Left renal cortex interstitium (tissue), 4 donors: ENCODE results near the gene COLGALT1. TPM values are rescaled to one million over a fixed set of nuclear protein-coding genes. Genes with fewer than 3 reads are reported as not detected.
"Not testable (repeated sequence)": the region's sequence is repeated elsewhere in the genome, so short reads cannot be mapped to it uniquely, and the experiment has no call there.

Experiments
- DNase-seq, 4 donors: peaks; one replicate each; pipeline ENCODE4 v3.0.0-alpha.2; 2013; ENCODE audit warnings: low read depth in 4 of 4, low spot score in 2 of 4, missing footprints in 1 of 4
- polyA plus RNA-seq, 4 donors: library from polyadenylated mRNA; unstranded; fragments of 120-200 nt; gene quantifications; one replicate each; pipeline ENCODE4 v1.2.1, GENCODE V29; 2013; ENCODE audit not compliant: insufficient read length in 4 of 4

Gene COLGALT1
- polyA plus RNA-seq: 10 to 100 TPM; 44.7 to 64.4 (median 52.7) TPM

GRCh38 chr19:17555480-17555928 is at the start of gene COLGALT1:
COLGALT1 (plus strand) TSS chr19:17555649; CDS start chr19:17555714, 65 bp downstream.
- DNase-seq: peak; percentile 69 to 95 (median 88)

GRCh38 chr19:17506745-17507144 is 48.7 kb upstream of the COLGALT1 start:
- no peak for DNase-seq

GRCh38 chr19:17508558-17508933 is 46.9 kb upstream of the COLGALT1 start:
- DNase-seq: not testable (repeated sequence)

GRCh38 chr19:17510220-17510993 is 45.0 kb upstream of the COLGALT1 start:
- no peak for DNase-seq

- DNase-seq: peak; percentile 56 to 76 (median 72)
Observed at GRCh38 chr19:17511724-17512573, 43.5 kb upstream of the COLGALT1 start.

- no peak for DNase-seq
Observed at GRCh38 chr19:17512574-17512939, 42.9 kb upstream of the COLGALT1 start.

- no peak for DNase-seq
Observed at GRCh38 chr19:17515408-17516149, 39.9 kb upstream of the COLGALT1 start.

GRCh38 chr19:17517898-17518297 is 37.6 kb upstream of the COLGALT1 start:
- DNase-seq: no peak

- not testable (repeated sequence) for DNase-seq
Observed at GRCh38 chr19:17518654-17519053, 36.8 kb upstream of the COLGALT1 start.

- DNase-seq: no peak
Observed at GRCh38 chr19:17519967-17520366, 35.5 kb upstream of the COLGALT1 start.

- no peak for DNase-seq
Observed at GRCh38 chr19:17520865-17521264, 34.6 kb upstream of the COLGALT1 start.

- no peak for DNase-seq
Observed at GRCh38 chr19:17522988-17523872, 32.2 kb upstream of the COLGALT1 start.

GRCh38 chr19:17524651-17525050 is 30.8 kb upstream of the COLGALT1 start:
- DNase-seq: no peak

GRCh38 chr19:17525141-17525540 is 30.3 kb upstream of the COLGALT1 start:
- no peak for DNase-seq

GRCh38 chr19:17526922-17527321 is 28.5 kb upstream of the COLGALT1 start:
- no peak for DNase-seq

GRCh38 chr19:17527326-17527725 is 28.1 kb upstream of the COLGALT1 start:
- DNase-seq: no peak

- DNase-seq: no peak
Observed at GRCh38 chr19:17528610-17529009, 26.8 kb upstream of the COLGALT1 start.

GRCh38 chr19:17529239-17530158 is 25.9 kb upstream of the COLGALT1 start:
- DNase-seq: no peak

GRCh38 chr19:17530586-17530985 is 24.9 kb upstream of the COLGALT1 start:
- no peak for DNase-seq
